ENCODE data around the gene UGDH.
"Not testable (repeated sequence)": the region's sequence is repeated elsewhere in the genome, so short reads cannot be mapped to it uniquely, and the experiment has no call there.

UGDH gene

GRCh38 chr4:39541987-39542610, 14.9 kb upstream of the UGDH start:
- H3K9me3 ChIP-seq (ENCODE audit: control insufficient read depth, low read length) = no peaks in the 10 kb centered on the region
- peaks cover 0 to 18% of the 10 kb centered on the region in 2 experiments for H3K36me3 ChIP-seq (ENCODE audit: control insufficient read depth in 1 of 2, insufficient read depth in 2 of 2, low read depth in 1 of 2, low read length in 2 of 2)
- peak overlapping the region; percentile 22 for H2AK5ac ChIP-seq (ENCODE audit: low read length, severe bottlenecking)
- H3K79me1 ChIP-seq (replicated peaks; ENCODE audit: low read length, poor library complexity, severe bottlenecking) = peaks cover 7% of the 10 kb centered on the region
- H3K4me2 ChIP-seq (ENCODE audit: low read length, poor library complexity, severe bottlenecking) = no peak overlapping the region
- H2BK12ac ChIP-seq (ENCODE audit: low read length in 2 of 2) = no peak overlapping the region
- H3K18ac ChIP-seq (ENCODE audit: low read depth in 1 of 2, low read length in 2 of 2) = no peak overlapping the region
- peak overlapping the region; percentile 65 for H3K27ac ChIP-seq (ENCODE audit: low read length, poor library complexity, severe bottlenecking)
- H3K4ac ChIP-seq (ENCODE audit: low read depth in 1 of 2, low read length in 2 of 2) = no peak overlapping the region
- H3K23ac ChIP-seq (ENCODE audit: low read length in 2 of 2) = no peak overlapping the region
- H3K9ac ChIP-seq (ENCODE audit: low read length) = no peak overlapping the region
- no peak for DNase-seq
- H3K4me1 ChIP-seq (ENCODE audit: control insufficient read depth, insufficient read depth, low read depth, low read length) = peaks cover 16% of the 10 kb centered on the region
- no peak overlapping the region for H3K4me3 ChIP-seq (ENCODE audit: insufficient read depth in 1 of 2, low read depth in 1 of 2, low read length in 2 of 2)
- H2BK120ac ChIP-seq (ENCODE audit: low read depth, low read length) = no peak overlapping the region
- H3K14ac ChIP-seq (ENCODE audit: low read length in 2 of 2) = no peak overlapping the region
- H4K8ac ChIP-seq (ENCODE audit: low read length) = no peak overlapping the region
- no peak overlapping the region for H2AFZ ChIP-seq (ENCODE audit: low read depth, low read length)
- H4K91ac ChIP-seq (ENCODE audit: low read length) = no peak overlapping the region
- WGBS = 82% methylated on average over 5 of the region's 7 CpGs
- H3K27me3 ChIP-seq (ENCODE audit: control insufficient read depth in 1 of 2, insufficient read depth in 1 of 2, low read length in 2 of 2) = no peaks in the 10 kb centered on the region
- H2BK15ac ChIP-seq (ENCODE audit: low read depth, poor library complexity, severe bottlenecking) = no peak overlapping the region
- H2BK5ac ChIP-seq (ENCODE audit: low read depth, low read length, poor library complexity, severe bottlenecking) = no peak overlapping the region

- Histone ChIP-seq H3K23ac (ENCODE audit: low read length in 2 of 2) (no peak overlapping the region), H3K79me1 (replicated peaks; ENCODE audit: low read length, poor library complexity, severe bottlenecking) (peaks cover 12% of the 10 kb centered on the region), H3K4me2 (ENCODE audit: low read length, poor library complexity, severe bottlenecking) (peak overlapping the region; percentile 36), H2BK12ac (ENCODE audit: low read length in 2 of 2) (no peak overlapping the region), H3K4me3 (ENCODE audit: insufficient read depth in 1 of 2, low read depth in 1 of 2, low read length in 2 of 2) (no peak overlapping the region), H2BK15ac (ENCODE audit: low read depth, poor library complexity, severe bottlenecking) (no peak overlapping the region), H3K4ac (ENCODE audit: low read depth in 1 of 2, low read length in 2 of 2) (no peak overlapping the region), H3K18ac (ENCODE audit: low read depth in 1 of 2, low read length in 2 of 2) (no peak overlapping the region), H4K91ac (ENCODE audit: low read length) (no peak overlapping the region), H4K8ac (ENCODE audit: low read length) (no peak overlapping the region), H3K27me3 (ENCODE audit: control insufficient read depth in 1 of 2, insufficient read depth in 1 of 2, low read length in 2 of 2) (no peaks in the 10 kb centered on the region), H2BK5ac (ENCODE audit: low read depth, low read length, poor library complexity, severe bottlenecking) (no peak overlapping the region), H2BK120ac (ENCODE audit: low read depth, low read length) (no peak overlapping the region), H2AFZ (ENCODE audit: low read depth, low read length) (no peak overlapping the region), H3K9ac (ENCODE audit: low read length) (no peak overlapping the region), H3K27ac (ENCODE audit: low read length, poor library complexity, severe bottlenecking) (peak overlapping the region; percentile 92), H3K9me3 (ENCODE audit: control insufficient read depth, low read length) (no peaks in the 10 kb centered on the region), H3K4me1 (ENCODE audit: control insufficient read depth, insufficient read depth, low read depth, low read length) (peaks cover 12% of the 10 kb centered on the region), H3K14ac (ENCODE audit: low read length in 2 of 2) (peak overlapping the region in 1 of 2 experiments; percentile 8), H3K36me3 (ENCODE audit: control insufficient read depth in 1 of 2, insufficient read depth in 2 of 2, low read depth in 1 of 2, low read length in 2 of 2) (peaks cover 0 to 22% of the 10 kb centered on the region in 2 experiments), H2AK5ac (ENCODE audit: low read length, severe bottlenecking) (peak overlapping the region; percentile 72)
- DNase-seq = no peak
- whole genome bisulfite sequencing = 83% methylated on average over 5 of the region's 5 CpGs
Measured at GRCh38 chr4:39539089-39539611, 11.9 kb upstream of the UGDH start.

GRCh38 chr4:39533541-39533940, 6.3 kb upstream of the UGDH start:
- Histone ChIP-seq H3K4ac (ENCODE audit: low read depth in 1 of 2, low read length in 2 of 2) (no peak overlapping the region), H3K14ac (ENCODE audit: low read length in 2 of 2) (no peak overlapping the region), H3K9me3 (ENCODE audit: control insufficient read depth, low read length) (peaks cover 5% of the 10 kb centered on the region), H4K91ac (ENCODE audit: low read length) (no peak overlapping the region), H3K4me2 (ENCODE audit: low read length, poor library complexity, severe bottlenecking) (no peak overlapping the region), H2BK15ac (ENCODE audit: low read depth, poor library complexity, severe bottlenecking) (no peak overlapping the region), H2AFZ (ENCODE audit: low read depth, low read length) (no peak overlapping the region), H3K4me3 (ENCODE audit: insufficient read depth in 1 of 2, low read depth in 1 of 2, low read length in 2 of 2) (no peak overlapping the region), H3K23ac (ENCODE audit: low read length in 2 of 2) (no peak overlapping the region), H2BK5ac (ENCODE audit: low read depth, low read length, poor library complexity, severe bottlenecking) (no peak overlapping the region), H2BK12ac (ENCODE audit: low read length in 2 of 2) (no peak overlapping the region), H3K18ac (ENCODE audit: low read depth in 1 of 2, low read length in 2 of 2) (no peak overlapping the region), H3K79me1 (replicated peaks; ENCODE audit: low read length, poor library complexity, severe bottlenecking) (peaks cover 28% of the 10 kb centered on the region), H4K8ac (ENCODE audit: low read length) (no peak overlapping the region), H3K4me1 (ENCODE audit: control insufficient read depth, insufficient read depth, low read depth, low read length) (peaks cover 6% of the 10 kb centered on the region), H3K9ac (ENCODE audit: low read length) (no peak overlapping the region), H3K36me3 (ENCODE audit: control insufficient read depth in 1 of 2, insufficient read depth in 2 of 2, low read depth in 1 of 2, low read length in 2 of 2) (peaks cover 15 to 20% of the 10 kb centered on the region in 2 experiments), H2BK120ac (ENCODE audit: low read depth, low read length) (no peak overlapping the region), H3K27me3 (ENCODE audit: control insufficient read depth in 1 of 2, insufficient read depth in 1 of 2, low read length in 2 of 2) (no peaks in the 10 kb centered on the region), H2AK5ac (ENCODE audit: low read length, severe bottlenecking) (no peak overlapping the region), H3K27ac (ENCODE audit: low read length, poor library complexity, severe bottlenecking) (no peak overlapping the region)
- DNase-seq = no peak
- 99% methylated on average over 5 of the region's 5 CpGs for WGBS

GRCh38 chr4:39532237-39532636, 5.0 kb upstream of the UGDH start:
- H3K9me3 ChIP-seq (ENCODE audit: control insufficient read depth, low read length); H3K18ac ChIP-seq (ENCODE audit: low read depth in 1 of 2, low read length in 2 of 2); H2BK12ac ChIP-seq (ENCODE audit: low read length in 2 of 2); H2BK5ac ChIP-seq (ENCODE audit: low read depth, low read length, poor library complexity, severe bottlenecking); H3K27me3 ChIP-seq (ENCODE audit: control insufficient read depth in 1 of 2, insufficient read depth in 1 of 2, low read length in 2 of 2); H2AFZ ChIP-seq (ENCODE audit: low read depth, low read length); H3K23ac ChIP-seq (ENCODE audit: low read length in 2 of 2); H3K9ac ChIP-seq (ENCODE audit: low read length); H3K4me1 ChIP-seq (ENCODE audit: control insufficient read depth, insufficient read depth, low read depth, low read length); H3K4me2 ChIP-seq (ENCODE audit: low read length, poor library complexity, severe bottlenecking); H2BK120ac ChIP-seq (ENCODE audit: low read depth, low read length); H3K4ac ChIP-seq (ENCODE audit: low read depth in 1 of 2, low read length in 2 of 2); H3K14ac ChIP-seq (ENCODE audit: low read length in 2 of 2); H2BK15ac ChIP-seq (ENCODE audit: low read depth, poor library complexity, severe bottlenecking); H3K4me3 ChIP-seq (ENCODE audit: insufficient read depth in 1 of 2, low read depth in 1 of 2, low read length in 2 of 2); H2AK5ac ChIP-seq (ENCODE audit: low read length, severe bottlenecking); H3K27ac ChIP-seq (ENCODE audit: low read length, poor library complexity, severe bottlenecking); H4K91ac ChIP-seq (ENCODE audit: low read length); H4K8ac ChIP-seq (ENCODE audit: low read length); DNase-seq: not testable (repeated sequence)
- Histone ChIP-seq H3K36me3 (ENCODE audit: control insufficient read depth in 1 of 2, insufficient read depth in 2 of 2, low read depth in 1 of 2, low read length in 2 of 2) (peaks cover 15 to 20% of the 10 kb centered on the region in 2 experiments), H3K79me1 (replicated peaks; ENCODE audit: low read length, poor library complexity, severe bottlenecking) (peaks cover 28% of the 10 kb centered on the region)
- 95% methylated on average over 3 of the region's 3 CpGs for WGBS

All from mesenchymal stem cell (in vitro differentiated cells and primary cell).